Measurements from ENCODE around the gene SHC4. TPM values are rescaled to one million over a fixed set of nuclear protein-coding genes. Genes with fewer than 3 reads are reported as not detected.

SHC4 gene
- total and polyA plus RNA-seq, 9 of the 15 experiments (the other 6 are each of a cell fraction or from before 2014, with no cell fraction given) = 0.43 to 1.2 (median 0.67) TPM

DNA sequence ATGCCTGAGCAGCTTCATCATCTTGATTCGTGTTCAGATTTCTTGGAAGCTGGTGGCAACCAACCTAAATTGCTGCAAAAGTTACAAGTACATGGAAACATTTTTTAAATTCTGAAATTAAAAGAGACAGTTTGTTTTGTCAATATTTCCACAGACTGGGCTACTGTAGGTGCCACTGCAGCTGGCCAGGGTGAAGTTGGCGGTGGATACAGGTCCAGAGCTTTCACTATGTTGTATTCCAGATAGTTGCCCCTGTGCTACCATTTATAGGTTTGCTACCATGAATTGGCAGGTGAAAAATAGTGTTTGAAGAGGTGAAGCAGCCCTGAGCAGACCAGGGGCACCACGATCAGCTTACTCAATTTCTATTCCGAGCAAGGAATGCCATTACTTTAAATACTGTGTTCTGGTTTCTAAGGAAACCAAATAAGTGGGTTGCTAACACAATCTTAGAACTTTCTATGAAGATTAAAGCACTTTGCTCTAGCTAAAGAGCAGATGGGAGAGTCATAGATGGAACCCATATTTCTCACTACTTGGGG, 21.2 kb upstream of the SHC4 start:
- no peaks in the 10 kb centered on the region; a peak in 1 of 5 replicates for H3K4me1 ChIP-seq (replicated peaks in 1 of 2; ENCODE audit: control insufficient read depth in 2 of 2, insufficient read depth in 2 of 2, low read length in 2 of 2)
- no peaks in the 10 kb centered on the region for H4K20me1 ChIP-seq (replicated peaks; ENCODE audit: control insufficient read depth, insufficient read depth, low read length)
- 9% methylated on average over 4 of the region's 4 CpGs for WGBS (ENCODE audit: insufficient coverage, low coverage, missing lambda C conversion rate)
- no peak overlapping the region for H3K9ac ChIP-seq (ENCODE audit: insufficient read depth in 1 of 2, low read depth in 2 of 2, low read length in 2 of 2)
- H2AFZ ChIP-seq (ENCODE audit: low read depth, low read length) = no peak overlapping the region
- in situ Hi-C loops (cut with MboI) = no loop called here
- H3K79me2 ChIP-seq (ENCODE audit: control insufficient read depth, insufficient read depth, low read length) = no peaks in the 10 kb centered on the region
- FAIRE-seq (no peak), DNase-seq (ENCODE audit: extremely low read depth in 1 of 4, low spot score in 3 of 4) (no peak), ATAC-seq (no peak)
- no peaks in the 10 kb centered on the region for H3K9me1 ChIP-seq (ENCODE audit: control insufficient read depth, insufficient read depth, low read length)
- no peaks in the 10 kb centered on the region for H3K27me3 ChIP-seq (ENCODE audit: control insufficient read depth in 2 of 2, insufficient read depth in 2 of 2, low read length in 2 of 2)
- H3K4me2 ChIP-seq (ENCODE audit: insufficient read depth, low read length) = no peak overlapping the region
- no peak overlapping the region for H3K27ac ChIP-seq (ENCODE audit: extremely low read depth, low read depth, low read length)
- H3K4me3 ChIP-seq = no peak overlapping the region
- BruUV-seq (replicated peaks) = no TSS peak
- intact Hi-C loops (cut with micrococcal nuclease) = loop anchor here (5.0 kb wide), 1 partner anchor 162 kb away; no protein-coding TSS in a partner anchor
- CTCF ChIA-PET (ENCODE audit: low intra/inter-chr PET ratio) = no interaction called here
- POLR2A ChIA-PET = interaction anchor here (0.8 to 1.1 kb wide), 2 partner anchors 9 kb away, joined by 3 read pairs; no protein-coding TSS in a partner anchor
- TF ChIP-seq, protein P1, sequence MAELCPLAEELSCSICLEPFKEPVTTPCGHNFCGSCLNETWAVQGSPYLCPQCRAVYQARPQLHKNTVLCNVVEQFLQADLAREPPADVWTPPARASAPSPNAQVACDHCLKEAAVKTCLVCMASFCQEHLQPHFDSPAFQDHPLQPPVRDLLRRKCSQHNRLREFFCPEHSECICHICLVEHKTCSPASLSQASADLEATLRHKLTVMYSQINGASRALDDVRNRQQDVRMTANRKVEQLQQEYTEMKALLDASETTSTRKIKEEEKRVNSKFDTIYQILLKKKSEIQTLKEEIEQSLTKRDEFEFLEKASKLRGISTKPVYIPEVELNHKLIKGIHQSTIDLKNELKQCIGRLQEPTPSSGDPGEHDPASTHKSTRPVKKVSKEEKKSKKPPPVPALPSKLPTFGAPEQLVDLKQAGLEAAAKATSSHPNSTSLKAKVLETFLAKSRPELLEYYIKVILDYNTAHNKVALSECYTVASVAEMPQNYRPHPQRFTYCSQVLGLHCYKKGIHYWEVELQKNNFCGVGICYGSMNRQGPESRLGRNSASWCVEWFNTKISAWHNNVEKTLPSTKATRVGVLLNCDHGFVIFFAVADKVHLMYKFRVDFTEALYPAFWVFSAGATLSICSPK (IDR thresholded peaks at IDR 0.05; ENCODE audit: borderline replicate concordance) = no peak
- TF ChIP-seq RFX1 (IDR thresholded peaks at IDR 0.05) (no peak), ELF2 (CRISPR knock-in tag; IDR thresholded peaks at IDR 0.05) (no peak), MBD2 (IDR thresholded peaks at IDR 0.05; ENCODE audit: borderline replicate concordance, low read depth) (no peak), KDM1A (IDR thresholded peaks at IDR 0.05) (no peak), ARNT (IDR thresholded peaks at IDR 0.05) (no peak), ZNF316 (IDR thresholded peaks at IDR 0.05) (no peak), PRDM10 (IDR thresholded peaks at IDR 0.05; ENCODE audit: partially characterized antibody) (no peak)
- H3K9me3 ChIP-seq (replicated peaks; ENCODE audit: control insufficient read depth, insufficient read depth, low read depth, low read length) = no peaks in the 10 kb centered on the region
- H3K36me3 ChIP-seq (ENCODE audit: control insufficient read depth, insufficient read depth, low read length) = no peaks in the 10 kb centered on the region

Measured in K562 (cell line).